T-cell (primary cell): ENCODE results near the gene HBZ. TPM values are rescaled to one million over a fixed set of nuclear protein-coding genes. Genes with fewer than 3 reads are reported as not detected.

ENCODE experiments used
- ATAC-seq, 4 experiments: fragments of 200-7000 bp in 3 of 4; fragments of 150-1000 bp in 1 of 4; cut with Tn5 transposase; replicated peaks in 1 of 4; 1 replicate in 3 of 4; 2 replicates in 1 of 4; pipeline ENCODE4 v1.10.0; 2021; ENCODE audit warnings: moderate library complexity in 3 of 4, mild to moderate bottlenecking in 2 of 4, moderate number of reproducible peaks in 1 of 4
- CTCF ChIA-PET, 2 donors: fragments of 300-600 bp; sonication (Branson Sonifier 250); formaldehyde crosslinking; loops; one replicate each; lab custom pipeline; 2022; ENCODE audit warnings: antibody characterized with exemption in 2 of 2; lab: Charles Lee
- POLR2A ChIA-PET, 2 donors: fragments of 300-600 bp; sonication (Branson Sonifier 250); formaldehyde crosslinking; loops; one replicate each; lab custom pipeline; 2022; ENCODE audit warnings: antibody characterized with exemption in 2 of 2; lab: Charles Lee
- DNase-seq, 35 experiments: peaks; one replicate each; pipeline versions ENCODE4 v3.0.0 to v3.0.0-alpha.2; 2013 to 2023
- H3K27ac ChIP-seq: one replicate; pipeline ENCODE4 v1.5.1; 2013; ENCODE audit warnings: low read length
- H3K27me3 ChIP-seq, 2 experiments: replicated peaks in 1 of 2; 1 replicate in 1 of 2; 2 replicates in 1 of 2; pipeline versions ENCODE4 v1.6.1 to v1.7.0; 2013; ENCODE audit warnings: low read length in 1 of 2, mixed read lengths in 1 of 2; ENCODE audit not compliant: control insufficient read depth in 2 of 2, insufficient read depth in 2 of 2; ENCODE audit errors: extremely low read depth in 1 of 2
- H3K36me3 ChIP-seq, 2 donors: 1 replicate in 1 of 2; 2 replicates in 1 of 2; pipeline versions ENCODE4 v1.6.1 to v1.7.0; 2013; ENCODE audit warnings: low read length in 1 of 2; ENCODE audit not compliant: control insufficient read depth in 2 of 2, insufficient read depth in 1 of 2; ENCODE audit errors: extremely low read depth in 1 of 2
- H3K4me1 ChIP-seq, 2 experiments: 1 replicate in 1 of 2; 2 replicates in 1 of 2; pipeline versions ENCODE4 v1.6.1 to v1.7.0; 2013; ENCODE audit warnings: low read length in 2 of 2, mixed read lengths in 1 of 2; ENCODE audit not compliant: insufficient read depth in 2 of 2, control insufficient read depth in 1 of 2; ENCODE audit errors: extremely low read depth in 1 of 2
- H3K4me3 ChIP-seq, 2 donors: 1 replicate in 1 of 2; 2 replicates in 1 of 2; pipeline versions ENCODE4 v1.5.1 to v1.7.0; 2013; ENCODE audit warnings: mild to moderate bottlenecking in 2 of 2, low read length in 1 of 2, moderate library complexity in 1 of 2; ENCODE audit not compliant: control insufficient read depth in 1 of 2; ENCODE audit errors: extremely low read depth in 1 of 2
- H3K9me3 ChIP-seq: 2 replicates; pipeline ENCODE4 v1.7.0; 2013
- H3K27ac Mint-ChIP-seq, 2 donors: one replicate each; pipeline ENCODE4 v1.8.0; 2020 to 2021; ENCODE audit warnings: mild to moderate bottlenecking in 2 of 2, mixed read lengths in 2 of 2
- H3K27me3 Mint-ChIP-seq, 2 donors: one replicate each; pipeline ENCODE4 v1.8.0; 2021 to 2022; ENCODE audit warnings: mixed read lengths in 2 of 2
- H3K36me3 Mint-ChIP-seq: one replicate; pipeline ENCODE4 v1.8.0; 2021; ENCODE audit warnings: mixed read lengths
- H3K4me1 Mint-ChIP-seq, 3 donors: one replicate each; pipeline ENCODE4 v1.8.0; 2020 to 2022; ENCODE audit warnings: mixed read lengths in 3 of 3, mild to moderate bottlenecking in 1 of 3
- H3K4me3 Mint-ChIP-seq, 3 donors: one replicate each; pipeline ENCODE4 v1.8.0; 2020 to 2022; ENCODE audit warnings: mild to moderate bottlenecking in 3 of 3, mixed read lengths in 3 of 3, moderate library complexity in 3 of 3
- H3K9me3 Mint-ChIP-seq, 3 donors: one replicate each; pipeline ENCODE4 v1.8.0; 2020 to 2022; ENCODE audit warnings: mixed read lengths in 3 of 3
- WGBS: methylation state at CpG from one replicate; pipeline ENCODE4 v1.1.5; 2013; ENCODE audit warnings: missing lambda C conversion rate; ENCODE audit not compliant: insufficient coverage; 5-methylcytosine and 5-hydroxymethylcytosine counted together
- total RNA-seq, 35 experiments: library from RNA in 6 of 35; stranded (reverse) in 6 of 35; fragments of 120-200 nt in 1 of 35; gene quantifications; one replicate each; pipeline versions ENCODE4 v1.2.1 to v1.2.4 and lab custom pipeline; 2013 to 2026

HBZ gene
- total RNA-seq, 5 donors from 2014 or later (not counting 1 experiment from before 2014, with no cell fraction given) = 0.51 to 0.76 (median 0.59) TPM; not detected in 2

- no peak overlapping the region for H3K4me3 Mint-ChIP-seq
Observed at GRCh38 chr16:130533-131173, 21.8 kb upstream of the HBZ start.

GRCh38 chr16:132120-132519 lies 20.3 kb upstream of the HBZ start:
- H3K36me3 ChIP-seq = no peaks in the 10 kb centered on the region
- ChIA-PET CTCF (no interaction called here), POLR2A (no interaction called here)
- WGBS = 96% methylated on average over 6 of the region's 7 CpGs
- no peaks in the 10 kb centered on the region for H3K9me3 Mint-ChIP-seq
- H3K4me1 ChIP-seq = peaks cover 7 to 18% of the 10 kb centered on the region in 2 experiments
- H3K27ac Mint-ChIP-seq = no peak overlapping the region
- no peak overlapping the region for H3K27ac ChIP-seq
- no peak overlapping the region for H3K4me3 Mint-ChIP-seq
- H3K4me1 Mint-ChIP-seq = peaks cover 31 to 43% (median 36%) of the 10 kb centered on the region in 3 donors
- no peaks in the 10 kb centered on the region for H3K27me3 Mint-ChIP-seq
- no peaks in the 10 kb centered on the region for H3K9me3 ChIP-seq
- no peak overlapping the region for H3K4me3 ChIP-seq
- H3K36me3 Mint-ChIP-seq = peaks cover 9% of the 10 kb centered on the region
- DNase-seq (no peak), ATAC-seq (no peak)
- H3K27me3 ChIP-seq = no peaks in the 10 kb centered on the region

More at GRCh38 chr16:130533-131173, 21.8 kb upstream of the HBZ start:
- H3K27me3 ChIP-seq = no peaks in the 10 kb centered on the region
- H3K4me3 ChIP-seq = no peak overlapping the region
- H3K36me3 ChIP-seq = no peaks in the 10 kb centered on the region
- H3K27me3 Mint-ChIP-seq = no peaks in the 10 kb centered on the region
- H3K4me1 Mint-ChIP-seq = peaks cover 28 to 36% (median 30%) of the 10 kb centered on the region in 3 donors
- peaks cover 6 to 19% of the 10 kb centered on the region in 2 experiments for H3K4me1 ChIP-seq
- peaks cover 12% of the 10 kb centered on the region for H3K36me3 Mint-ChIP-seq
- 98% methylated on average over 8 of the region's 15 CpGs for WGBS
- ChIA-PET CTCF (no interaction called here), POLR2A (no interaction called here)
- no peak overlapping the region for H3K27ac ChIP-seq
- no peak for DNase-seq
- no peak for ATAC-seq
- H3K27ac Mint-ChIP-seq = no peak overlapping the region
- H3K9me3 Mint-ChIP-seq = no peaks in the 10 kb centered on the region
- H3K9me3 ChIP-seq = no peaks in the 10 kb centered on the region

- ChIA-PET POLR2A (interaction anchor here in 1 of 2 donors (0.5 kb wide), 1 partner anchor 469 kb away, joined by 3 read pairs; no protein-coding TSS in a partner anchor), CTCF (no interaction called here)
- no peak overlapping the region for H3K4me3 ChIP-seq
- H3K9me3 Mint-ChIP-seq = no peaks in the 10 kb centered on the region
- H3K27ac Mint-ChIP-seq = no peak overlapping the region
- no peak overlapping the region for H3K4me3 Mint-ChIP-seq
- H3K36me3 ChIP-seq = no peaks in the 10 kb centered on the region
- H3K27me3 ChIP-seq = no peaks in the 10 kb centered on the region
- no peak for ATAC-seq
- H3K4me1 ChIP-seq = peaks cover 9 to 28% of the 10 kb centered on the region in 2 experiments
- H3K27me3 Mint-ChIP-seq = no peaks in the 10 kb centered on the region
- WGBS = no CpG with 5 or more reads among the region's 2 CpGs
- no peak for DNase-seq
- H3K36me3 Mint-ChIP-seq = peaks cover 9% of the 10 kb centered on the region
- no peaks in the 10 kb centered on the region for H3K9me3 ChIP-seq
- peaks cover 36 to 48% (median 37%) of the 10 kb centered on the region in 3 donors for H3K4me1 Mint-ChIP-seq
- H3K27ac ChIP-seq = no peak overlapping the region
Observed at GRCh38 chr16:133716-134115, 18.7 kb upstream of the HBZ start.

GRCh38 chr16:138049-138417 lies 14.4 kb upstream of the HBZ start:
- H3K4me3 Mint-ChIP-seq = peak overlapping the region; percentile 79 to 89 (median 81)
- Histone ChIP-seq H3K9me3 (no peaks in the 10 kb centered on the region), H3K4me1 (peaks cover 3 to 20% of the 10 kb centered on the region in 2 experiments), H3K36me3 (no peaks in the 10 kb centered on the region), H3K27ac (peak overlapping the region; percentile 49), H3K4me3 (peak overlapping the region; percentile 63 to 64), H3K27me3 (peaks cover 0 to under 1% of the 10 kb centered on the region in 2 experiments)
- under 1% methylated on average over 13 of the region's 30 CpGs for WGBS
- DNase-seq (peak in 20 of 35 experiments; percentile 3 to 42 (median 19)), ATAC-seq (peak in 3 of 4 experiments; percentile 31 to 46 (median 35))
- no peaks in the 10 kb centered on the region for H3K9me3 Mint-ChIP-seq
- ChIA-PET POLR2A (interaction anchor here in 1 of 2 donors (0.7 kb wide), 2 partner anchors 72 to 287 kb away, joined by 3 to 5 read pairs; partner anchors contain the start of gene RAB11FIP3), CTCF (no interaction called here)
- peak overlapping the region in 1 of 2 donors; percentile 55 for H3K27ac Mint-ChIP-seq
- peaks cover 3% of the 10 kb centered on the region for H3K36me3 Mint-ChIP-seq
- peaks cover 19 to 29% (median 21%) of the 10 kb centered on the region in 3 donors for H3K4me1 Mint-ChIP-seq
- peaks cover 0 to under 1% of the 10 kb centered on the region in 2 donors for H3K27me3 Mint-ChIP-seq

GRCh38 chr16:140175-140857 lies 12.1 kb upstream of the HBZ start:
- Mint-ChIP-seq H3K4me1 (peaks cover 8 to 20% (median 10%) of the 10 kb centered on the region in 3 donors), H3K4me3 (peak overlapping the region; percentile 5 to 74 (median 62)), H3K36me3 (no peaks in the 10 kb centered on the region), H3K27ac (no peak overlapping the region), H3K9me3 (no peaks in the 10 kb centered on the region), H3K27me3 (peaks cover 11 to 12% of the 10 kb centered on the region in 2 donors)
- Histone ChIP-seq H3K4me3 (no peak overlapping the region), H3K4me1 (peaks cover 3 to 18% of the 10 kb centered on the region in 2 experiments), H3K27me3 (peaks cover 0 to 11% of the 10 kb centered on the region in 2 experiments), H3K36me3 (no peaks in the 10 kb centered on the region), H3K9me3 (no peaks in the 10 kb centered on the region), H3K27ac (no peak overlapping the region)
- POLR2A ChIA-PET = no interaction called here
- DNase-seq = no peak
- CTCF ChIA-PET = no interaction called here
- WGBS = 93% methylated on average over 4 of the region's 10 CpGs
- no peak for ATAC-seq

- H3K4me1 Mint-ChIP-seq = peaks cover 0 to 8% (median 4%) of the 10 kb centered on the region in 3 donors
- no peaks in the 10 kb centered on the region for H3K9me3 ChIP-seq
- no peaks in the 10 kb centered on the region for H3K9me3 Mint-ChIP-seq
- POLR2A ChIA-PET = no interaction called here
- 79% methylated on average over 12 of the region's 12 CpGs for WGBS
- H3K36me3 Mint-ChIP-seq = no peaks in the 10 kb centered on the region
- no peak for ATAC-seq
- no peak overlapping the region for H3K27ac Mint-ChIP-seq
- H3K27me3 Mint-ChIP-seq = peaks cover 11 to 20% of the 10 kb centered on the region in 2 donors
- no peak overlapping the region for H3K4me3 Mint-ChIP-seq
- H3K4me3 ChIP-seq = no peak overlapping the region
- CTCF ChIA-PET = no interaction called here
- H3K4me1 ChIP-seq = peaks cover 0 to 11% of the 10 kb centered on the region in 2 experiments
- peaks cover 2 to 13% of the 10 kb centered on the region in 2 experiments for H3K27me3 ChIP-seq
- H3K27ac ChIP-seq = no peak overlapping the region
- no peaks in the 10 kb centered on the region for H3K36me3 ChIP-seq
- no peak for DNase-seq
Observed at GRCh38 chr16:142405-142967, 10.0 kb upstream of the HBZ start.
